Endothelial cell of umbilical vein (primary cell): ENCODE results near the gene LPAR1. TPM values are rescaled to one million over a fixed set of nuclear protein-coding genes. Genes with fewer than 3 reads are reported as not detected.

Experiments used
- BruUV-seq: library from RNA; stranded (reverse); fragments of 400-500 nt; replicated peaks from 2 replicates; lab custom pipeline; 2021; lab: Mats Ljungman, UMichigan
- CTCF ChIA-PET: fragments of 300-600, 350-600 bp; sonication (Branson Sonifier 250); formaldehyde crosslinking; loops from one replicate; lab custom pipeline; 2021; ENCODE audit warnings: antibody characterized with exemption, inconsistent platforms; lab: Charles Lee
- POLR2A ChIA-PET: fragments of 300-600, 350-600 bp; sonication (Branson Sonifier 250); formaldehyde crosslinking; loops from one replicate; lab custom pipeline; 2021; ENCODE audit warnings: antibody characterized with exemption, inconsistent platforms; lab: Charles Lee
- DNase-seq: peaks from one replicate; pipeline ENCODE4 v3.0.0-alpha.2; 2011; ENCODE audit warnings: low read depth, low spot score
- FAIRE-seq: peaks from 2 replicates; lab custom pipeline; 2011; peaks lifted over from hg19 to GRCh38; lab: Jason Lieb, UNC
- H2AFZ ChIP-seq: 2 replicates; pipeline ENCODE4 v1.6.0; 2012; ENCODE audit warnings: low read depth, low read length, control low read depth, inconsistent platforms
- H3K27ac ChIP-seq: 2 replicates; pipeline ENCODE4 v1.5.1; 2011; ENCODE audit warnings: low read depth, mild to moderate bottlenecking, control low read depth, low read length, moderate library complexity; ENCODE audit not compliant: insufficient read depth
- H3K27me3 ChIP-seq, 2 experiments: 2 replicates each; pipeline versions ENCODE4 v1.6.0 to v1.6.1; 2011; ENCODE audit warnings: low read length in 2 of 2, mixed read lengths in 1 of 2; ENCODE audit not compliant: control insufficient read depth in 2 of 2, insufficient read depth in 2 of 2
- H3K36me3 ChIP-seq, 2 experiments: 2 replicates in 1 of 2; 3 replicates in 1 of 2; pipeline ENCODE4 v1.5.1; 2011; ENCODE audit warnings: low read length in 2 of 2, mild to moderate bottlenecking in 1 of 2, moderate library complexity in 1 of 2; ENCODE audit not compliant: control insufficient read depth in 2 of 2, insufficient read depth in 2 of 2; ENCODE audit errors: extremely low read depth in 1 of 2
- H3K4me1 ChIP-seq: 3 replicates; pipeline ENCODE4 v1.5.1; 2011; ENCODE audit warnings: mild to moderate bottlenecking, low read length; ENCODE audit not compliant: control insufficient read depth, insufficient read depth; ENCODE audit errors: extremely low read depth
- H3K4me2 ChIP-seq: 2 replicates; pipeline ENCODE4 v1.6.1; 2011; ENCODE audit warnings: low read length, control low read depth, mixed read lengths; ENCODE audit not compliant: insufficient read depth
- H3K4me3 ChIP-seq, 3 experiments: fragments of 200-600 bp in 1 of 3; sonication (generic), shearing (Covaris generic) in 1 of 3; replicated peaks in 1 of 3; 2 replicates each; pipeline ENCODE4 v1.5.1; 2011 to 2016; ENCODE audit warnings: control low read depth in 3 of 3, low read length in 3 of 3, mild to moderate bottlenecking in 2 of 3, inconsistent platforms in 1 of 3, low read depth in 1 of 3, moderate library complexity in 1 of 3; ENCODE audit not compliant: insufficient read depth in 1 of 3
- H3K79me2 ChIP-seq: 2 replicates; pipeline ENCODE4 v1.6.0; 2012; ENCODE audit warnings: low read length, inconsistent platforms; ENCODE audit not compliant: control insufficient read depth, insufficient read depth
- H3K9ac ChIP-seq: replicated peaks from 2 replicates; pipeline ENCODE3; 2011; ENCODE audit warnings: low read length, control low read depth; ENCODE audit not compliant: insufficient read depth; ENCODE audit errors: extremely low read depth
- H3K9me1 ChIP-seq: replicated peaks from 3 replicates; pipeline ENCODE4 v1.6.0; 2011; ENCODE audit warnings: mild to moderate bottlenecking, low read length; ENCODE audit not compliant: control insufficient read depth, insufficient read depth; ENCODE audit errors: extremely low read depth
- H3K9me3 ChIP-seq: replicated peaks from 2 replicates; pipeline ENCODE4 v1.5.1; 2012; ENCODE audit warnings: low read length, inconsistent platforms; ENCODE audit not compliant: control insufficient read depth, insufficient read depth
- H4K20me1 ChIP-seq: replicated peaks from 2 replicates; pipeline ENCODE3; 2011; ENCODE audit warnings: mild to moderate bottlenecking, low read length; ENCODE audit not compliant: control insufficient read depth, insufficient read depth; ENCODE audit errors: extremely low read depth
- EZH2 ChIP-seq: IDR thresholded peaks from 2 replicates; pipeline ENCODE4 v1.6.1; 2012; ENCODE audit warnings: borderline replicate concordance, low read depth, mild to moderate bottlenecking, moderate library complexity, low read length, inconsistent platforms; ENCODE audit not compliant: severe bottlenecking
- FOS ChIP-seq: IDR thresholded peaks from 2 replicates; pipeline ENCODE4 v1.6.1; 2011; ENCODE audit warnings: mild to moderate bottlenecking, low read length, moderate library complexity, borderline replicate concordance; ENCODE audit not compliant: insufficient read depth
- GATA2 ChIP-seq: IDR thresholded peaks from 2 replicates; pipeline ENCODE4 v1.7.0; 2011; ENCODE audit warnings: low read depth, mild to moderate bottlenecking, moderate library complexity, mixed read lengths, low read length; ENCODE audit not compliant: insufficient read length, insufficient read depth
- JUN ChIP-seq: IDR thresholded peaks from 2 replicates; pipeline ENCODE4 v1.6.1; 2011; ENCODE audit warnings: borderline replicate concordance, low read depth; ENCODE audit not compliant: insufficient read length, insufficient read depth
- MYC ChIP-seq: IDR thresholded peaks from one replicate; pipeline ENCODE4 v1.6.1; 2011; ENCODE audit warnings: mild to moderate bottlenecking, low read depth, low read length
- POLR2A ChIP-seq: IDR thresholded peaks from 2 replicates; pipeline ENCODE4 v1.6.1; 2012; ENCODE audit warnings: low read depth, mild to moderate bottlenecking, control low read depth, low read length
- POLR2AphosphoS5 ChIP-seq: IDR thresholded peaks from 2 replicates; pipeline ENCODE4 v1.6.1; 2012; ENCODE audit warnings: low read depth, mild to moderate bottlenecking, control low read depth, low read length, moderate library complexity; ENCODE audit not compliant: insufficient read depth
- dilution Hi-C: fragments of 300-500 bp; cut with MboI; formaldehyde crosslinking; loops from one replicate; pipeline ENCODE4 v1.15.0; 2019; ENCODE audit warnings: low sequenced_read_pairs; ENCODE audit not compliant: extremely low pct_ligation_motif_present
- intact Hi-C: fragments of 100-400 bp; cut with micrococcal nuclease; formaldehyde crosslinking; loops from one replicate; pipeline ENCODE4 v1.10.0; 2022
- polyA plus RNA-seq, 4 experiments: library from polyadenylated mRNA; depleted of rRNA in 3 of 4; stranded (reverse) in 3 of 4; unstranded in 1 of 4; fragments of >200 nt; gene quantifications; 2 replicates each; pipeline versions ENCODE4 v1.2.1 to v1.2.3, GENCODE V29; 2011 to 2012; ENCODE audit warnings: missing spikeins in 1 of 4
- total RNA-seq: library from RNA; stranded (reverse); gene quantifications from 2 replicates; pipeline ENCODE4 v1.2.3, GENCODE V29; 2021
- TF ChIP-seq, protein P1 (sequence below): IDR thresholded peaks from 2 replicates; pipeline ENCODE4 v1.6.1; 2011; ENCODE audit not compliant: insufficient read depth, insufficient read length
- TF ChIP-seq, protein P2 (sequence below), 2 donors: IDR thresholded peaks; 1 replicate in 1 of 2; 2 replicates in 1 of 2; pipeline ENCODE4 v1.5.1; 2011; ENCODE audit warnings: low read length in 2 of 2, mild to moderate bottlenecking in 2 of 2, moderate library complexity in 2 of 2, control low read depth in 1 of 2, inconsistent platforms in 1 of 2, low read depth in 1 of 2; ENCODE audit not compliant: insufficient read depth in 1 of 2; ENCODE audit errors: extremely low read depth in 1 of 2

The LPAR1 gene
- total and polyA plus RNA-seq, 2 donors (not counting 3 experiments of a cell fraction or from before 2014, with no cell fraction given) = 0.88 to 3.0 TPM

DNA sequence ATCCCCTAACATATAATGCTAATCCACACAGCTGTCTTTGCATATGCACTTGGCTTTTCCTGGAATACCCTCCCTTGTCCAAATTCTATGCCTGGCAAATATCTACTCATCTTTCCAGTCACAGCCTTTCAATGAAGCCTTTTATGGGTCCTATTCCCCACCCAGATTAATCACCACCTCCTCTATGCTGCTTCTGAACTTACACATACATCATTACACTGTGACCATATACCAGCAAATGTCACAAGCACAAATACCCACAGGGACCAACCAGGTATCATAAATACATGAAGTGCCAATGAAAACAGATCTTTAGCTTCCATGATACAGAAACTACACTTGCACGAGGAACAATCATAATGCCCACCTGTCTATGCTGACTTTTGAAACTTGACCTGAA is 22.3 kb downstream of the LPAR1 start:
- Histone ChIP-seq H3K27me3 (no peaks in the 10 kb centered on the region), H3K9me3 (no peaks in the 10 kb centered on the region), H3K36me3 (no peaks in the 10 kb centered on the region), H4K20me1 (no peaks in the 10 kb centered on the region), H2AFZ (no peak overlapping the region), H3K27ac (no peak overlapping the region), H3K9ac (no peak overlapping the region), H3K4me1 (no peaks in the 10 kb centered on the region), H3K79me2 (no peaks in the 10 kb centered on the region), H3K4me2 (no peak overlapping the region), H3K9me1 (no peaks in the 10 kb centered on the region), H3K4me3 (no peak overlapping the region)
- FAIRE-seq (no peak), DNase-seq (no peak)
- BruUV-seq = no TSS peak
- ChIA-PET CTCF (interaction anchor here (1.3 kb wide), 1 partner anchor 97 kb away, joined by 3 read pairs; no protein-coding TSS in a partner anchor), POLR2A (no interaction called here)
- TF ChIP-seq, protein P1, sequence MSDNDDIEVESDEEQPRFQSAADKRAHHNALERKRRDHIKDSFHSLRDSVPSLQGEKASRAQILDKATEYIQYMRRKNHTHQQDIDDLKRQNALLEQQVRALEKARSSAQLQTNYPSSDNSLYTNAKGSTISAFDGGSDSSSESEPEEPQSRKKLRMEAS = no peak
- TF ChIP-seq EZH2 (no peak), MYC (no peak), GATA2 (no peak), POLR2A (no peak), FOS (no peak), JUN (no peak), POLR2AphosphoS5 (no peak)
- TF ChIP-seq, protein P2, sequence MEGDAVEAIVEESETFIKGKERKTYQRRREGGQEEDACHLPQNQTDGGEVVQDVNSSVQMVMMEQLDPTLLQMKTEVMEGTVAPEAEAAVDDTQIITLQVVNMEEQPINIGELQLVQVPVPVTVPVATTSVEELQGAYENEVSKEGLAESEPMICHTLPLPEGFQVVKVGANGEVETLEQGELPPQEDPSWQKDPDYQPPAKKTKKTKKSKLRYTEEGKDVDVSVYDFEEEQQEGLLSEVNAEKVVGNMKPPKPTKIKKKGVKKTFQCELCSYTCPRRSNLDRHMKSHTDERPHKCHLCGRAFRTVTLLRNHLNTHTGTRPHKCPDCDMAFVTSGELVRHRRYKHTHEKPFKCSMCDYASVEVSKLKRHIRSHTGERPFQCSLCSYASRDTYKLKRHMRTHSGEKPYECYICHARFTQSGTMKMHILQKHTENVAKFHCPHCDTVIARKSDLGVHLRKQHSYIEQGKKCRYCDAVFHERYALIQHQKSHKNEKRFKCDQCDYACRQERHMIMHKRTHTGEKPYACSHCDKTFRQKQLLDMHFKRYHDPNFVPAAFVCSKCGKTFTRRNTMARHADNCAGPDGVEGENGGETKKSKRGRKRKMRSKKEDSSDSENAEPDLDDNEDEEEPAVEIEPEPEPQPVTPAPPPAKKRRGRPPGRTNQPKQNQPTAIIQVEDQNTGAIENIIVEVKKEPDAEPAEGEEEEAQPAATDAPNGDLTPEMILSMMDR (IDR thresholded peaks at IDR 0.05; ENCODE audit: extremely low read depth in 1 of 2, insufficient read depth in 1 of 2, low read depth in 1 of 2, low read length in 2 of 2) = no peak
- dilution Hi-C loops (no loop called here), intact Hi-C loops (no loop called here)
